LoVo (cell line): Measurements from ENCODE around the gene TRPC1.
"Not testable (repeated sequence)": the region's sequence is repeated elsewhere in the genome, so short reads cannot be mapped to it uniquely, and the experiment has no call there.

Source experiments
- DNase-seq: peaks from one replicate; pipeline ENCODE4 v3.0.0-alpha.2; 2016; ENCODE audit warnings: low spot score

The TRPC1 gene

GRCh38 chr3:142723968-142724681, at the start of gene TRPC1:
Gene TRPC1, plus strand, starts transcription at chr3:142724034. Its CDS starts 526 bp downstream, at chr3:142724560.
- DNase-seq: peak; percentile 82

DNA sequence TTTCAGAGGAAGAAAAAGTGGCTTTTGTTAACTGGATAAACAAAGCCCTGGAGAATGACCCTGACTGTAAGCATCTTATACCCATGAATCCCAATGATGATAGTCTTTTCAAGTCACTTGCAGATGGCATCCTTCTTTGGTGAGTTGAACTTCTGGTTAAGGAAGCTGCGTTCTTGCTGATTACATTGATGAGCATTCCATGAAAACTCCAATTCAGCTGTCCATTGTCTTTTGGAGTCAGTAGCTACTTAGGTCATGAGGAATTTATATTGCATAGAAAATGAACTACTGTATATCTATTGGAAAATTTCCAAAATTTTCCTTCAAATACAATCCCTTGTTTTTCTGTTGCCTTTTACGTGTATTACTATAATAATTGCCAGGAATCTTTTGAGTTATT, 47.7 kb upstream of the TRPC1 start:
- DNase-seq: no peak

DNA sequence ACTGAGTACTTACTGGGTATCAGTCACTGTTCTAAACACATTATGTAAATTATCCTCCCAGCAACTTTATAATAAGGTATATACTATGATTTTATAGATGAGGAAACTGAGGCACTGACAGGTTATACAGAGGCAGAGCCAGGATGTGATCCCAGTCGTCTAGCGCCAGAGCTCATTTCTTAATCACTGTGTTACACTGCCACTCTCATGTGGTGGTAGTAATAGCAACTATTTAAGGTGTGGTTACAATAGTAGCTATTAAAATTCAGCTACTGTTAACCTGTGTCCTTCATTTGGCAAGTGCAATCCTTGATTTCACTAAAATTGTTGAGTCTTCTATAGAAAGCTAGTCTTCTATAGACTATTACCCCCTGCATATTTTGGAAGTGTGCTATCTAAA, 43.1 kb upstream of the TRPC1 start:
- DNase-seq: no peak

- DNase-seq: no peak
Observed at GRCh38 chr3:142690613-142691012, 33.2 kb upstream of the TRPC1 start.

DNA sequence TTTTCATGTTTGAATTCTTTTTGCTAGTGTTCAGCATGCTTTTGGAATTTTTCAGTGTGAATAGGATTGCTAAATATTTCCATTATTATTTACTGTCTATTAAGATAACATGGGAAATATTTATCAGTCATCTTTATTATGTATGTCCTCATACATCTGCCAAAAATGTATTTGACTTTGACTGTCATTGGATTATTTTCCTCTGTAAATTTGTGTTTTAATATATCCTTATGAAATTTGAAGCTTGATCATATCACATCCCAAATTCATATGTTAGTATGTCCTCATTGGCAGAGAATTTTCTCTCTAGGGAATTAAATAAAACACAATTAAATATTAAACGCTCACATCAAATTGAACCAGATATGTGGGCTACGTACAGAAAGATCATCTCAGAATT, 32.3 kb upstream of the TRPC1 start:
- DNase-seq: no peak

DNA sequence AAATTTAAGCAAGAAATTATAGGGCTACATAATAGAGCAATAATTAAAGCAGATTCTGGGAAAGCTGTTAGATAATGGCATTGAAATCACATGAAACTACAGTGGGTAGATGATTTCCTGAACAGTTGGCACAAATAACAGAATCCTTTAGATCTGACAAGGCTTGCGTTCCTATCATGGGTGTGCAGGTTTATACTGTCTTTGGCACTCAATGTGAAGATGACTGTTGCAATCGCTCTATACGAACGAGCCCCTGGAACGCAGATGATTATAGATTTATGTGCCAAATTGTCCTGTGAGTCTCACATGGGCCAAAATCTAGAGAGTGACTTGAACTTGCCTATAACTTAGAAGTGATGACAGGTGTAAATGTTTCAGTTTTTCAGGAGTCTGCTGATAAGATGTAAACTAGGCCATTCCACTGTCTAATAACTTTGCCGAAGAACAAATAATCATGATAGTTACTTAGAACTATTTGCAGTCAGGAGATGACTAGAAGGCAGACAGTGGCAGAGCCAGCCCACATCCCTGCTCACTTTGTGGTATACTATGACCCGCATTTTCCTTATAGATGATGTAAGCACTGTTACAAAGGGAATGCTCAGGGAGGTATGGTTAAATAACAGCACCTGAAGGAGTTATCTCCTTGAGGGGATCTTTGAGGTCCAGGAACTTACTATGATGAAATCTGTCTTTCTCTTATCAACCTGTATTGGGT, 30.5 kb upstream of the TRPC1 start:
- DNase-seq: no peak

GRCh38 chr3:142694225-142694624, 29.6 kb upstream of the TRPC1 start:
- DNase-seq: no peak

- DNase-seq: no peak
Observed at GRCh38 chr3:142705198-142705597, 18.6 kb upstream of the TRPC1 start.

GRCh38 chr3:142706321-142707127, 17.3 kb upstream of the TRPC1 start:
- DNase-seq: no peak

DNA sequence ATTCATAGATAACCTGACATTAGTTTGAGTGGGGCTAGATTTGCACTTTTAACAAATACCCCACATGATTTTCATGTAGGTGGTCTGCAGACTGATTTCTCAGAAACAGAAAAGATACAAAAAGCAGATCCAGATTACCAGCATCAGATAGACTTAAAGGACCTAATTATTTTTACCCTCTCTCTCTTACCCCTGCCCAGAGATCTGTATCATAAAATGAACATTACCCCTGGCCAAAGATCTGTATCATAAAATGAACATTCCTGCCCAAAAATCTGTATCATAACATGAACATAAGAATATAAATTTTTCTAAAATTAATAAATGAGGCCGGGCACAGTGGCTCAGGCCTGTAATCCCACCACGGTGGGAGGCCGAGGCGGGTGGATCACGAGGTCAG, 14.6 kb upstream of the TRPC1 start:
- DNase-seq: no peak

GRCh38 chr3:142714882-142715281, 9.0 kb upstream of the TRPC1 start:
- not testable (repeated sequence) for DNase-seq

DNA sequence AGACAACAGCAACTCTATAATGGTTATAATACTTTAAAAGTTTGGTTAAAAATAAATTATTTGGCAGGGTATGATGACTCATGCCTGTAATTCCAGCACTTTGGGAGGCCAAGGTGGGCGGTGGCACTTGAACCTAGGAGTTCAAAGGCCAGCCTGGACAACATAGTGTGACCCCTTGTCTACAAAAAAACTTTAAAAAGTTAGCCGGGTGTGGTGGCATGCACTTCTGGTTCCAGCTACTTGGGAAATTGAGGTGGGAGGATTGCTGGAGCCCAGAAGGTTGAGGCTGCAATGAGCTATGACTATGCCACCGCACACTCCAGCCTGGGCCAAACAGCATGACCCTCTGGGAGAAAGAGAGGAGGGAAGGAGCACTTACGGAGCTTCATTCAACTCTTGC, 7.7 kb upstream of the TRPC1 start:
- DNase-seq: no peak

DNA sequence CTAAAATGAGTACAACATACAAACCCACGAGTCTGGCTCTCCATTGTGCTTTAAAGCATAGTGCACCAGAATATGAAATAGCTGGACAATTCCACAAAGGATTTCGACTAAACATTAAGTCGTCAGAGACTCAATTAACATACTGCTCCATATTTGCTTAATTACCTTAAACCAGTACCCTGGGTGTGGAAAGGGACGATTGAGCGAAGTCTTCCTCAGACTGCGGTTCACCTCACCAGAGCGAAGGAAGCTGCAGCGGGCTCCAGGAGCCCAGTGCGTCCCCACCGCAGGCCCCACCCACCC, 218 bp upstream of the TRPC1 start:
- DNase-seq: no peak

DNA sequence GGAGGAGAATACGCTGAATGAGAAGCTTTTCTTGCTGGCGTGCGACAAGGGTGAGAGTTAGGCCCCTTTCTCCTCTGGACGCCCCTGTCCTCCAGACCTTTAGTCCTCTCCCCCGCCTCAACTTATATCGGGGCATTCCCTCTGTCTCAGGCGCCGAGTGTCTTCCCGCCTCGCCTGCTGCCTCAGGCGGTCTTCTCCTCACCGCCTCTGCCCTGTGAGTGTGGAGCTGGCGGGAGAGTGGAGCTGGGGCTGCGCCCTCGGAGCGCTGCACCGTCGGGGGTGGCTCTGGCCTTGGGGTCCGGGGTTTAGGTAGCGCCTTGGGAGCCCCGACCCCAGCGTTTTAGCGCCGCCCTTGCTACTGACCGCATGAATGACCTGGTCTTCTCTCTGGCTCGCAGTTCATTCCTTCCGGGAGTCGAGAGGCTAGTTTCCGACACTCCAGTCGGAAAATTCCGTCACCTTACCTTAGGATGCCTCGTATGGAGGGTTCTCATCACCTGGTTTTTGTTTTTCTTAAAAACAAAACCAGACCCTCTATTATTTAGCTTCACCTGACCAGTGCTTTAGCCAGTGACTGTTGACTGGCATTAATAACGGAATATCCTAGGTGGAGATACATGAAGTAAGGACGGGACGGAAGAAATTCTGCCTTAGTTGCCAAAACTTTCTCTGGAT, 985 bp downstream of the TRPC1 start:
- no peak for DNase-seq

- no peak for DNase-seq
Observed at GRCh38 chr3:142725357-142725739, 1.5 kb downstream of the TRPC1 start.

GRCh38 chr3:142726017-142726416, 2.2 kb downstream of the TRPC1 start:
- no peak for DNase-seq

- DNase-seq: no peak
Observed at GRCh38 chr3:142732066-142732465, 8.2 kb downstream of the TRPC1 start.

DNA sequence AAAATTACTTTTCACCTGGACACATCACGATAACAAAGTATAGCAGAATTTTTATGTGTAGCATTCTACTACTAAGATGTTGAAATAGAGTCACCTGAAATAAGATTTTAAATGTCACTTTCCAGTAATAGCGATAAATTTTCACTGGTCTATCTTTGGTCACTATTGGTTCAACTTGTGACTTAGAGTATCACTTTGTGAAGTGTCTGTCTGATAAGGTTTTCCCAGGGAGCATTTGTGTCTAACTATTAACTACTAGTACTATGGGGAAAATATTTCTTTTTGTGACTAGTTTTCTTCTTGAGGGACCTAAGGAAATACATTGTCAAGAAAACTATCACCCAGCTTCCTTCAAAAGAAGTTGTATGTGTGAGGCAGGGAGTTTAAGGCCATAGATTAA, 11.0 kb downstream of the TRPC1 start:
- no peak for DNase-seq

GRCh38 chr3:142735462-142735861, 11.6 kb downstream of the TRPC1 start:
- no peak for DNase-seq

- DNase-seq: no peak
Observed at GRCh38 chr3:142738396-142738795, 14.6 kb downstream of the TRPC1 start.

DNA sequence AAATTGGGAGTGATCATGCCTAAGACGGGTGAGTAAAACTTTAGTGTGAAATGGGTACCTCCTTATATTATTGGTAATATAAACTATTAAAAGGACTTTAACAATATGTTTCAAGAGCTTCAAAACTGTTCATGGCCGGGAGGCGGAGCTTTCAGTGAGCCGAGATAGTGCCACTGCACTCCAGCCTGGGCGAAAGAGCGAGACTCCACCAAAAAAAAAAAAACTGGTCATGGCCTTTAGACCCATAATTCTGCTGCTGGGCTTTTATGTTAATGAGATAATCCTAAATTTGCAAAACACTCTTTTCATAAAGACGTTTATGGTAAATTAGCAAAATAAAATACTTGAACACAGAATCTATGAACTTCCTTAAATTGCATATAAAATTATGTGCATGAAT, 22.8 kb downstream of the TRPC1 start:
- DNase-seq: no peak

GRCh38 chr3:142750531-142750930, 26.7 kb downstream of the TRPC1 start:
- DNase-seq: not testable (repeated sequence)

- not testable (repeated sequence) for DNase-seq
Observed at GRCh38 chr3:142752605-142753004, 28.8 kb downstream of the TRPC1 start.
